Peyer's patch (tissue), 4 donors: ENCODE data around the gene HFM1. TPM values are rescaled to one million over a fixed set of nuclear protein-coding genes. Genes with fewer than 3 reads are reported as not detected.

Source experiments
- DNase-seq, 3 donors: peaks; one replicate each; pipeline ENCODE4 v3.0.0-alpha.2; 2017 to 2019
- H3K27ac ChIP-seq, 4 donors: fragments of 200-600 bp; sonication (generic); one replicate each; pipeline ENCODE4 v1.5.1; 2016 to 2019
- H3K27me3 ChIP-seq, 2 donors: fragments of 200-600 bp; sonication (generic); one replicate each; pipeline ENCODE4 v1.5.1; 2019
- H3K36me3 ChIP-seq, 3 donors: fragments of 200-600 bp; sonication (generic); one replicate each; pipeline ENCODE4 v1.5.1; 2016 to 2019
- H3K4me1 ChIP-seq, 4 donors: fragments of 200-600 bp; sonication (generic); one replicate each; pipeline ENCODE4 v1.5.1; 2016 to 2019
- H3K4me3 ChIP-seq, 4 donors: fragments of 200-600 bp; sonication (generic); 1 replicate in 3 of 4; 2 replicates in 1 of 4; pipeline ENCODE4 v1.5.1; 2016 to 2019; ENCODE audit warnings: mild to moderate bottlenecking in 1 of 4
- H3K9me3 ChIP-seq, 4 donors: fragments of 200-600 bp; sonication (generic); one replicate each; pipeline ENCODE4 v1.5.1; 2016 to 2019; ENCODE audit warnings: mild to moderate bottlenecking in 1 of 4
- CTCF ChIP-seq, 6 experiments: fragments of 450-650 bp in 4 of 6; fragments of 200-600 bp in 2 of 6; sonication (generic) in 1 of 6; IDR thresholded peaks; one replicate each; pipeline ENCODE4 v1.5.1; 2017 to 2019; ENCODE audit warnings: antibody characterized with exemption in 6 of 6, mild to moderate bottlenecking in 3 of 6, moderate library complexity in 1 of 6
- POLR2A ChIP-seq, 2 donors: fragments of 450-650 bp; IDR thresholded peaks; one replicate each; pipeline ENCODE4 v1.5.1; 2017; ENCODE audit warnings: antibody characterized with exemption in 2 of 2, mild to moderate bottlenecking in 2 of 2, moderate library complexity in 2 of 2
- total RNA-seq, 4 donors: library from RNA; depleted of rRNA; stranded (reverse); fragments of >200 nt; gene quantifications; one replicate each; pipeline ENCODE4 v1.1.0, GENCODE V29; 2016

The HFM1 gene
- total RNA-seq, 4 donors from 2014 or later: not detected

GRCh38 chr1:91338501-91338900, 66.1 kb downstream of the HFM1 start:
- H3K27me3 ChIP-seq: no peaks in the 10 kb centered on the region
- DNase-seq: no peak
- TF ChIP-seq CTCF (IDR thresholded peaks at IDR 0.05) (no peak), POLR2A (IDR thresholded peaks at IDR 0.05) (no peak)
- no peaks in the 10 kb centered on the region for H3K4me1 ChIP-seq
- H3K9me3 ChIP-seq: no peaks in the 10 kb centered on the region
- H3K4me3 ChIP-seq: no peak overlapping the region
- H3K36me3 ChIP-seq: no peaks in the 10 kb centered on the region
- H3K27ac ChIP-seq: no peak overlapping the region

- TF ChIP-seq CTCF (IDR thresholded peaks at IDR 0.05) (no peak), POLR2A (IDR thresholded peaks at IDR 0.05) (no peak)
- no peaks in the 10 kb centered on the region for H3K4me1 ChIP-seq
These were observed 69.0 kb downstream of the HFM1 start for GRCh38 chr1:91335603-91336002.

GRCh38 chr1:91334856-91335255, 69.8 kb downstream of the HFM1 start:
- Histone ChIP-seq H3K9me3 (no peaks in the 10 kb centered on the region), H3K36me3 (no peaks in the 10 kb centered on the region), H3K27me3 (no peaks in the 10 kb centered on the region), H3K4me3 (no peak overlapping the region), H3K27ac (no peak overlapping the region), H3K4me1 (no peaks in the 10 kb centered on the region)
- TF ChIP-seq CTCF (IDR thresholded peaks at IDR 0.05) (no peak), POLR2A (IDR thresholded peaks at IDR 0.05) (no peak)
- no peak for DNase-seq

More at GRCh38 chr1:91335603-91336002, 69.0 kb downstream of the HFM1 start:
- no peaks in the 10 kb centered on the region for H3K27me3 ChIP-seq
- H3K27ac ChIP-seq: no peak overlapping the region
- H3K4me3 ChIP-seq: no peak overlapping the region
- DNase-seq: no peak
- no peaks in the 10 kb centered on the region for H3K36me3 ChIP-seq
- H3K9me3 ChIP-seq: no peaks in the 10 kb centered on the region

GRCh38 chr1:91325456-91325855, 79.2 kb downstream of the HFM1 start:
- Histone ChIP-seq H3K9me3 (no peaks in the 10 kb centered on the region), H3K36me3 (no peaks in the 10 kb centered on the region), H3K4me1 (no peaks in the 10 kb centered on the region), H3K27me3 (no peaks in the 10 kb centered on the region), H3K4me3 (no peak overlapping the region), H3K27ac (no peak overlapping the region)
- TF ChIP-seq POLR2A (IDR thresholded peaks at IDR 0.05): no peak
- no peak for TF ChIP-seq CTCF (IDR thresholded peaks at IDR 0.05)
- no peak for DNase-seq

GRCh38 chr1:91314643-91315042, 90.0 kb downstream of the HFM1 start:
- Histone ChIP-seq H3K27me3 (no peaks in the 10 kb centered on the region), H3K4me1 (no peaks in the 10 kb centered on the region), H3K4me3 (no peak overlapping the region), H3K9me3 (no peaks in the 10 kb centered on the region), H3K27ac (no peak overlapping the region), H3K36me3 (no peaks in the 10 kb centered on the region)
- DNase-seq: no peak
- TF ChIP-seq CTCF (IDR thresholded peaks at IDR 0.05) (no peak), POLR2A (IDR thresholded peaks at IDR 0.05) (no peak)

GRCh38 chr1:91311672-91312071, 93.0 kb downstream of the HFM1 start:
- Histone ChIP-seq H3K4me3 (no peak overlapping the region), H3K27ac (no peak overlapping the region), H3K4me1 (no peaks in the 10 kb centered on the region), H3K9me3 (no peaks in the 10 kb centered on the region), H3K27me3 (no peaks in the 10 kb centered on the region), H3K36me3 (no peaks in the 10 kb centered on the region)
- no peak for TF ChIP-seq POLR2A (IDR thresholded peaks at IDR 0.05)
- no peak for TF ChIP-seq CTCF (IDR thresholded peaks at IDR 0.05)
- no peak for DNase-seq
